ENCODE measurements around the gene PANK2.

GRCh38 chr20:3847429-3847940 is 41.7 kb upstream of the PANK2 start:
- TF ChIP-seq CTCF (IDR thresholded peaks at IDR 0.05 in 8 of 11, conservative IDR thresholded peaks at IDR 0.05 in 3 of 11) = no peak
- TF ChIP-seq POLR2A (IDR thresholded peaks at IDR 0.05) = no peak
- TF ChIP-seq POLR2AphosphoS5 (IDR thresholded peaks at IDR 0.05) = no peak

All from spleen (tissue), 7 donors.